GM06990 (cell line): Measurements from ENCODE around the gene TNFSF11.
"Not testable (repeated sequence)": the region's sequence is repeated elsewhere in the genome, so short reads cannot be mapped to it uniquely, and the experiment has no call there.

Experiments used
- DNase-seq: peaks from one replicate; pipeline ENCODE4 v3.0.0-alpha.2; 2011; ENCODE audit not compliant: insufficient read length; ENCODE audit errors: extremely low read depth
- H3K27me3 ChIP-seq: replicated peaks from 2 replicates; pipeline ENCODE4 v1.6.0; 2011; ENCODE audit warnings: low read length; ENCODE audit not compliant: control insufficient read depth, insufficient read depth
- H3K36me3 ChIP-seq: 2 replicates; pipeline ENCODE4 v1.5.1; 2011; ENCODE audit warnings: low read length; ENCODE audit not compliant: control insufficient read depth, insufficient read depth
- H3K4me3 ChIP-seq: replicated peaks from 2 replicates; pipeline ENCODE4 v1.5.1; 2011; ENCODE audit warnings: low read depth, mild to moderate bottlenecking, control low read depth, low read length
- TF ChIP-seq, protein P1 (sequence below): IDR thresholded peaks from 2 replicates; pipeline ENCODE4 v1.5.1; 2011; ENCODE audit warnings: low read length, control low read depth, mild to moderate bottlenecking, inconsistent platforms; ENCODE audit not compliant: insufficient read depth, poor library complexity, severe bottlenecking

Gene TNFSF11

DNA sequence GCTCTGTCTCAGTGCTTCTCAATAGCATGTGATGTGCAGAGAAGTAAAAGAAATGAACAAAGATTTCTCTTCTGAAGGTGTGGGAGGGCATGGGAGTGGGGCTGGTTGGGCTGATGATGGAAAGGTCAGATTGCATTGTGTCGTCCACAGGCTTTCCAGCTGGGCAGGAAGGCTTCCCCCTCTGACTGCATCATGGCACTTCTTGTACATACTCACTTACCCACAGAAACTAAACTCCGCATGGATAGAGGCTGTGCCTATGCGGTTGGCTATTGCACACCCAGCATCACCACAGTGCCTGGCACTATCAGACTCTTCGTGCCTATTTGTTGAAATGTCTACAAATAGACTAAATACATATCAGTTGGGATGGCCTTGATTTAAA, 24.4 kb upstream of the TNFSF11 start:
- Histone ChIP-seq H3K36me3 (no peaks in the 10 kb centered on the region), H3K27me3 (no peaks in the 10 kb centered on the region), H3K4me3 (peak overlapping the region; percentile 30; the same call in 1 of the 2 replicates)
- TF ChIP-seq, protein P1, sequence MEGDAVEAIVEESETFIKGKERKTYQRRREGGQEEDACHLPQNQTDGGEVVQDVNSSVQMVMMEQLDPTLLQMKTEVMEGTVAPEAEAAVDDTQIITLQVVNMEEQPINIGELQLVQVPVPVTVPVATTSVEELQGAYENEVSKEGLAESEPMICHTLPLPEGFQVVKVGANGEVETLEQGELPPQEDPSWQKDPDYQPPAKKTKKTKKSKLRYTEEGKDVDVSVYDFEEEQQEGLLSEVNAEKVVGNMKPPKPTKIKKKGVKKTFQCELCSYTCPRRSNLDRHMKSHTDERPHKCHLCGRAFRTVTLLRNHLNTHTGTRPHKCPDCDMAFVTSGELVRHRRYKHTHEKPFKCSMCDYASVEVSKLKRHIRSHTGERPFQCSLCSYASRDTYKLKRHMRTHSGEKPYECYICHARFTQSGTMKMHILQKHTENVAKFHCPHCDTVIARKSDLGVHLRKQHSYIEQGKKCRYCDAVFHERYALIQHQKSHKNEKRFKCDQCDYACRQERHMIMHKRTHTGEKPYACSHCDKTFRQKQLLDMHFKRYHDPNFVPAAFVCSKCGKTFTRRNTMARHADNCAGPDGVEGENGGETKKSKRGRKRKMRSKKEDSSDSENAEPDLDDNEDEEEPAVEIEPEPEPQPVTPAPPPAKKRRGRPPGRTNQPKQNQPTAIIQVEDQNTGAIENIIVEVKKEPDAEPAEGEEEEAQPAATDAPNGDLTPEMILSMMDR: no peak
- no peak for DNase-seq

DNA sequence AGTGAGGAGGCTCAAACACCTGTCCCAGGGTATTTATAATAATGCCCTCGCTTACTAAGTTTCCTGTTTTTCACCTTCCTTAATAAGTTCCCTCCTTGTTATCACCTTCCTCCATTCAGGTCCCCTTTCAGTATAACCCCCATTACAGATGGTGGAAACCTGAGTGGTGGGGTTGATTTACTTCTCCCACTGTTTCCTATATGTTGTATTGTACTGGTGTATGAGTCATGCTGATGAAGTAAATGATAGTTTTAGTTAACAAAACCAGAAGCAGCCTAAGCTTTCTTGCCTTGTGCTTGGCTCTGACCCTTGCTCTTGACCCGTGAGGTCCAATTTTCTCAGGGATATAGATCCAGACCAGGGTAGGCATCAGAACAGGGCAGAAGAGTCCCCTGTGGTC, 22.3 kb upstream of the TNFSF11 start:
- TF ChIP-seq, protein P1: no peak
- Histone ChIP-seq H3K27me3 (no peaks in the 10 kb centered on the region), H3K36me3 (no peaks in the 10 kb centered on the region), H3K4me3 (no peak overlapping the region)
- no peak for DNase-seq

DNA sequence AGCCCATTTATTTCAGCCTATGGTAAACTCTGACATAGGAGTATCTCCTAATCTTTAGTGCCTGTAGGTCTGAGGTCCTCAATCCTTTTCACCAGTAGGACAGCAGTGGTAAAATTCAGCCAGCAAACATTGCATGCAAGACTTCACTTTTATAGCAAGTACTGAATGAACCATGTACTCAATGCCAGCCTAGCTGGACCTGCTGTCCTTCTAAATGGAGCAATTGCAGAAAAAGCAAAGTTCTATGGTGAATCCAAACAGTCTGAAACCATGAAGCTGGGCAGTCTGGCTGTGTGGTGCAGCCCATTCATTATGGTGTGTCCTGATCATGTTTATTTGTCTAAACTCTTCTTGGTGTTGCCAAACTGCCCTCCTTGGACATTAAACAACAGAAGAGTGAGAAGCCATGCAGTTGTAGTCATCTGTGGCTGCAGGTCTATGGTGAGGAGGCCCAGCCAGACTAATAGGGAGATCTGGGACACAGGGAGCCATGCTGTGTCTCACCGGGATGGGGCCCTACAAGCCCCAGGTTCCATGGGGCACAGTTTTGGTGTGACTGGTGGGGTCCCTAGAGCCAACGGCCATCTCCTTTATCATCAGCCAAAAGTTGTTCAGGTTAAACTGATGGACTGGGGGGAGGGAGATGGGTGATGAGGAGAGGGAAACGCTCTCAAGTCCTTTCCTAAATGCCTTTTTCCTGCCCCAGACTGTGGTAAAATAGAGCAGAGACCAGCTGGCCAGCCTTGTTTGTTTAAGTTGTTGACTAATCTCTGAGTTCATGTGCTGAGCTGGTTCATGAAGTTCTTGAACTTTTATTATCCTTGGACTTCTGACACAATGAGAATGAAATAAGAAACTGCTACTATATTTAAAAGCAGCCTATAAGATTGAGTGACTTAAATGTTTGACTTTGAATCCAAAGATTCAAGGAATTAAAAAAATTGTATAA, 20.6 kb upstream of the TNFSF11 start:
- Histone ChIP-seq H3K27me3 (no peaks in the 10 kb centered on the region), H3K36me3 (no peaks in the 10 kb centered on the region), H3K4me3 (no peak overlapping the region)
- TF ChIP-seq, protein P1: no peak
- no peak for DNase-seq

DNA sequence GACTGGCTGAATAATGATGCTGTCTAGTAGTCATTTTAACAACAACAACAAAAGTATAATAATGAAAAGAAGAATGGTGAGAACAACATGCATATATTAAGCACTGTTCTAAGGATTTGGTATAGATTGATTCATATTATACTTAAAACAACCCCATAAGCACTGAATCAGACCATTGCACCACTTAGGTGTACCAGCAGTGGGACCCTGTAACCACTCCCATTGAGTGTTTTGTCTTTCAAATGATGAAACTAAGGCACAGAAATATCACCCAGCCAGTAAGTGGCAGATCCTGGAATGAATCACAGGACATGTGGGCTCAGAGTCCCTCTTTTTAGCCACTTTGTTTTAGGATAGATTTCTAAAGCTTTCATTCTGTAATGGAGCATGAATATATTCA, 14.9 kb upstream of the TNFSF11 start:
- DNase-seq: no peak
- no peaks in the 10 kb centered on the region for H3K27me3 ChIP-seq
- no peaks in the 10 kb centered on the region for H3K36me3 ChIP-seq
- TF ChIP-seq, protein P1: no peak
- H3K4me3 ChIP-seq: no peak overlapping the region

DNA sequence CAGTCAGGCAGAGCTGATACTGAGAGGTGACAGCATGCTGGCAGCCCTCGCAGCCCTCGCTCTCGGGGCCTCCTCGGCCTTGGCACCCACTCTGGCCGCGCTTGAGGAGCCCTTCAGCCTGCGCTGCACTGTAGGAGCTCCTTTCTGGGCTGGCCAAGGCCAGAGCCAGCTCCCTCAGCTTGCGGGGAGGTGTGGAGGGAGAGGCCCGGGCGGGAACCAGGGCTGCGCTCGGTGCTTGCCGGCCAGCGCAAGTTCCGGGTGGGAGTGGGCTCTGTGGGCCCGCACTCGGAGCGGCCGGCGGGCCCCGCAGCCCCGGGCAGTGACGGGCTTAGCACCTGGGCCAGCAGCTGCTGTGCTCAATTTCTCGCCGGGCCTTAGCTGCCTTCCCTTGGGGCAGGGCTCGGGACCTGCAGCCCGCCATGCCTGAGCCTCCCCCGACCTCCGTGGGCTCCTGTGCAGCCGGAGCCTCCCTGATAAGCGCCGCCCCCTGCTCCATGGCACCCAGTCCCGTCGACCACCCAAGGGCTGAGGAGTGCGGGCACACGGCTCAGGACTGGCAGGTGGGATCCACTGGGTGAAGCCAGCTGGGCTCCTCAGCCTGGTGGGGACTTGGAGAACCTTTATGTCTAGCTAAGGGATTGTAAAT, 14.3 kb upstream of the TNFSF11 start:
- not testable (repeated sequence) for H3K27me3 ChIP-seq, H3K36me3 ChIP-seq, H3K4me3 ChIP-seq, DNase-seq

DNA sequence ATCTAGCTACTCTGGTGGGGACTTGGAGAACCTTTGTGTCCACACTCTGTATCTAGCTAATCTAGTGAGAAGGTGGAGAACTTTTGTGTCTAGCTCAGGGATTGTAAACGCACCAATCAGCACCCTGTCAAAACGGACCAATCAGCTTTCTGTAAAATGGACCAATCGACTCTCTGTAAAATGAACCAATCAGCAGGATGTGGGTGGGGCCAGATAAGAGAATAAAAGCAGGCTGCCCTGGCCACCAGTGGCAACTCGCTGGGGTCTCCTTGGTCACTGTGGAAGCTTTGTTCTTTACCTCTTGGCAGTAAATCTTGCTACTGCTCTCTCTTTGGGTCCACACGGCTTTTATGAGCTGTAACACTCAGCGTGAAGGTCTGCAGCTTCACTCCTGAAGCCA, 13.6 kb upstream of the TNFSF11 start:
- H3K36me3 ChIP-seq, H3K4me3 ChIP-seq, DNase-seq, H3K27me3 ChIP-seq: not testable (repeated sequence)
